ENCODE measurements around the gene ACOX2.

DNA sequence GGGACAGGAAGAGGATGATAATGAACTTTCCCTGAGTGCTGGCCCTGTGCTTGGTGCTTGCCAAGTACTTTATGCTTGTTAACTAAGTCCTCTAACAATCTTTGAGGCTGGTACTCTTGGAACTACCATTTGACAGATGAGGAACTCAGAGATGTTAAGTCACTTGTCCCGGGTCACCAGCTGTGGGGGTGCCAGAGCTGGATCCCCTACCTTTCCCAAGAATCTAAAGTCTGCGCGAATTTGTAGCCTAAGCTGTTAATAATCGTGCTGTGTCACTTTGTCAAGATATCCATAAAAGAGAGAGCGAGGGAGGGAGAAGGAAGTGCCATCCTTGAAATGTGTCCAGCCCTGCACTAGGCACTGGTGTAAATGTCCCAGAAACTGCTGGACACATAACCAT, 19.0 kb upstream of the ACOX2 start:
- no peak for TF ChIP-seq EP300 (IDR thresholded peaks at IDR 0.05)
- TF ChIP-seq, protein P1, sequence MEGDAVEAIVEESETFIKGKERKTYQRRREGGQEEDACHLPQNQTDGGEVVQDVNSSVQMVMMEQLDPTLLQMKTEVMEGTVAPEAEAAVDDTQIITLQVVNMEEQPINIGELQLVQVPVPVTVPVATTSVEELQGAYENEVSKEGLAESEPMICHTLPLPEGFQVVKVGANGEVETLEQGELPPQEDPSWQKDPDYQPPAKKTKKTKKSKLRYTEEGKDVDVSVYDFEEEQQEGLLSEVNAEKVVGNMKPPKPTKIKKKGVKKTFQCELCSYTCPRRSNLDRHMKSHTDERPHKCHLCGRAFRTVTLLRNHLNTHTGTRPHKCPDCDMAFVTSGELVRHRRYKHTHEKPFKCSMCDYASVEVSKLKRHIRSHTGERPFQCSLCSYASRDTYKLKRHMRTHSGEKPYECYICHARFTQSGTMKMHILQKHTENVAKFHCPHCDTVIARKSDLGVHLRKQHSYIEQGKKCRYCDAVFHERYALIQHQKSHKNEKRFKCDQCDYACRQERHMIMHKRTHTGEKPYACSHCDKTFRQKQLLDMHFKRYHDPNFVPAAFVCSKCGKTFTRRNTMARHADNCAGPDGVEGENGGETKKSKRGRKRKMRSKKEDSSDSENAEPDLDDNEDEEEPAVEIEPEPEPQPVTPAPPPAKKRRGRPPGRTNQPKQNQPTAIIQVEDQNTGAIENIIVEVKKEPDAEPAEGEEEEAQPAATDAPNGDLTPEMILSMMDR (IDR thresholded peaks at IDR 0.05), result no peak

Measured in suprapubic skin (tissue), 3 donors.